ENCODE measurements around the gene PLXNA4. TPM values are rescaled to one million over a fixed set of nuclear protein-coding genes. Genes with fewer than 3 reads are reported as not detected.

The PLXNA4 gene
- total RNA-seq, 1 experiment from 2014 or later: 0.11 TPM

DNA sequence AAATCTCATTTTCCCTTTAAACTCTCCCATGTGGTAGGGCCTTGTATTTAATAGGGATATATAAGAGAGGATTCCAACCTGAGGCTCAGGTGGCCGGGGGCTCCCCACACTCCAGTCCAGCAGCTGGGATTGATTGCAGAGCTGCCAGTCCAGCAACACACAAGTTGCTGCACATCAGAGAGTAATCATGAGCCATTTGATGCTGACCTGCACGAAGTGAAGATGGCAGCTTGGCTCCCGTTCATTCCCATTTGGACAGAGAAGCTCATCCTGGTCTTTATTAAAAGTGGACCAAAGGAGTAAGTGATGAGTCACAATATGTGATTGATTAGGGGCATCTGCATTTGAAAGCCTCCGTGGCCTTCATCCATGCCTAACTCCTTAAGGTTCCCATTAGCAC is 202.4 kb downstream of the PLXNA4 start:
- intact Hi-C loops (cut with micrococcal nuclease; ENCODE audit: unreplicated experiment): no loop called here
- TF ChIP-seq EZH2 (IDR thresholded peaks at IDR 0.05; ENCODE audit: borderline replicate concordance, low read depth, low read length, poor library complexity, severe bottlenecking): no peak
- TF ChIP-seq, protein P1, sequence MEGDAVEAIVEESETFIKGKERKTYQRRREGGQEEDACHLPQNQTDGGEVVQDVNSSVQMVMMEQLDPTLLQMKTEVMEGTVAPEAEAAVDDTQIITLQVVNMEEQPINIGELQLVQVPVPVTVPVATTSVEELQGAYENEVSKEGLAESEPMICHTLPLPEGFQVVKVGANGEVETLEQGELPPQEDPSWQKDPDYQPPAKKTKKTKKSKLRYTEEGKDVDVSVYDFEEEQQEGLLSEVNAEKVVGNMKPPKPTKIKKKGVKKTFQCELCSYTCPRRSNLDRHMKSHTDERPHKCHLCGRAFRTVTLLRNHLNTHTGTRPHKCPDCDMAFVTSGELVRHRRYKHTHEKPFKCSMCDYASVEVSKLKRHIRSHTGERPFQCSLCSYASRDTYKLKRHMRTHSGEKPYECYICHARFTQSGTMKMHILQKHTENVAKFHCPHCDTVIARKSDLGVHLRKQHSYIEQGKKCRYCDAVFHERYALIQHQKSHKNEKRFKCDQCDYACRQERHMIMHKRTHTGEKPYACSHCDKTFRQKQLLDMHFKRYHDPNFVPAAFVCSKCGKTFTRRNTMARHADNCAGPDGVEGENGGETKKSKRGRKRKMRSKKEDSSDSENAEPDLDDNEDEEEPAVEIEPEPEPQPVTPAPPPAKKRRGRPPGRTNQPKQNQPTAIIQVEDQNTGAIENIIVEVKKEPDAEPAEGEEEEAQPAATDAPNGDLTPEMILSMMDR (conservative IDR thresholded peaks at IDR 0.05; ENCODE audit: low read depth, low read length): no peak
- CTCF ChIA-PET: no interaction called here
- no peaks in the 10 kb centered on the region for H3K36me3 ChIP-seq (ENCODE audit: insufficient read depth, low read length, poor library complexity, severe bottlenecking)
- POLR2A ChIA-PET (ENCODE audit: low non-redundant PET): no interaction called here
- H3K27ac ChIP-seq (ENCODE audit: low read depth, low read length, poor library complexity, severe bottlenecking): no peak overlapping the region
- no peaks in the 10 kb centered on the region for H3K9me3 ChIP-seq (ENCODE audit: low read depth, low read length, poor library complexity, severe bottlenecking)
- no peak overlapping the region for H3K4me3 ChIP-seq (ENCODE audit: low read depth, low read length, poor library complexity, severe bottlenecking)
- no TSS peak for BruUV-seq (replicated peaks)
- DNase-seq (ENCODE audit: low spot score): no peak
- no peaks in the 10 kb centered on the region for H3K4me1 ChIP-seq (ENCODE audit: insufficient read depth, low read length, poor library complexity, severe bottlenecking)
- H3K27me3 ChIP-seq (replicated peaks; ENCODE audit: insufficient read depth, low read depth, low read length, poor library complexity): peaks cover 13% of the 10 kb centered on the region

DNA sequence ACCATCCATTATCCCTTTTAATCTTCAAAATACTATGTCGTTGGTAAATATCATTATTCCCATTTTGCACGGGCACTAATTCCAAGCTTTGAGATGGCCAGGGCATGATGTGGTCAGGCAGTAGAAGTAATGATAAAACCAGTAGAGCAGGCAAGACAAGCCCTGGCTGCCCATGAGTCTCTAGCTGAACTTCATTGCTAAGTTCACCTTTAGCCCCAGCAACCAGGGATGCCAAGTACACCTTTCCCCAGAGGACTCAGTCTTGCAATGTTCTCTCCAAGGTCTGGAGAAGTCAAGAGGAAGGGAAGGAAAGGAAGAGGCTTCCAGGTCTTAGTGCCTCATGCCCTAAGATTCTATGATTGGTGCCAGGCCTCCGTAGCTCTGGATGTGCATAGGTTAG is 203.2 kb downstream of the PLXNA4 start:
- intact Hi-C loops (cut with micrococcal nuclease; ENCODE audit: unreplicated experiment): no loop called here
- POLR2A ChIA-PET (ENCODE audit: low non-redundant PET): no interaction called here
- H3K27ac ChIP-seq (ENCODE audit: low read depth, low read length, poor library complexity, severe bottlenecking): no peak overlapping the region
- DNase-seq (ENCODE audit: low spot score): no peak
- H3K4me3 ChIP-seq (ENCODE audit: low read depth, low read length, poor library complexity, severe bottlenecking): no peak overlapping the region
- CTCF ChIA-PET: no interaction called here
- no peaks in the 10 kb centered on the region for H3K4me1 ChIP-seq (ENCODE audit: insufficient read depth, low read length, poor library complexity, severe bottlenecking)
- TF ChIP-seq EZH2 (IDR thresholded peaks at IDR 0.05; ENCODE audit: borderline replicate concordance, low read depth, low read length, poor library complexity, severe bottlenecking): no peak
- TF ChIP-seq, protein P1 (conservative IDR thresholded peaks at IDR 0.05; ENCODE audit: low read depth, low read length): no peak
- no peaks in the 10 kb centered on the region for H3K9me3 ChIP-seq (ENCODE audit: low read depth, low read length, poor library complexity, severe bottlenecking)
- no peaks in the 10 kb centered on the region for H3K36me3 ChIP-seq (ENCODE audit: insufficient read depth, low read length, poor library complexity, severe bottlenecking)
- BruUV-seq (replicated peaks): no TSS peak
- H3K27me3 ChIP-seq (replicated peaks; ENCODE audit: insufficient read depth, low read depth, low read length, poor library complexity): peaks cover 14% of the 10 kb centered on the region

DNA sequence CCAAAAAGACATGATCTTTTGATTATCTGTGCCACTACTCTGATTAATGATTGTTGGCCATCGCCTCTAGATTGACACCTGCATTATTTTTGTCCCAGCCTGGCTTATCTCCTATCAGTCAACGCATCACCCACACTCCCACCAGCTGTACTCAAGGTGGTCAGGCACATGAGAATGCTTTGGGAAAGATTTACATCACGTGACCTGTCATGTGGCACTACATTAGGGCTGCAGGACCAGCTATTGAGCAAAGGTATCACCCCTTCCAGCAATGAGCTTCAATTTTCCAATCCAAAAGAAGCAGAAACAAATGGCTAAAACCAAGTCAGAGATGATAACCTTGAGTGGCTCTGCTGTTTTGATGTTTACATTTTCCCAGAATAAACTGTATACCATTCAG is 204.3 kb downstream of the PLXNA4 start:
- intact Hi-C loops (cut with micrococcal nuclease; ENCODE audit: unreplicated experiment): no loop called here
- no peak for TF ChIP-seq EZH2 (IDR thresholded peaks at IDR 0.05; ENCODE audit: borderline replicate concordance, low read depth, low read length, poor library complexity, severe bottlenecking)
- TF ChIP-seq, protein P1 (conservative IDR thresholded peaks at IDR 0.05; ENCODE audit: low read depth, low read length): no peak
- no TSS peak for BruUV-seq (replicated peaks)
- Histone ChIP-seq H3K27me3 (replicated peaks; ENCODE audit: insufficient read depth, low read depth, low read length, poor library complexity) (peaks cover 11% of the 10 kb centered on the region), H3K9me3 (ENCODE audit: low read depth, low read length, poor library complexity, severe bottlenecking) (no peaks in the 10 kb centered on the region), H3K27ac (ENCODE audit: low read depth, low read length, poor library complexity, severe bottlenecking) (no peak overlapping the region), H3K4me3 (ENCODE audit: low read depth, low read length, poor library complexity, severe bottlenecking) (no peak overlapping the region), H3K36me3 (ENCODE audit: insufficient read depth, low read length, poor library complexity, severe bottlenecking) (no peaks in the 10 kb centered on the region), H3K4me1 (ENCODE audit: insufficient read depth, low read length, poor library complexity, severe bottlenecking) (no peaks in the 10 kb centered on the region)
- CTCF ChIA-PET: no interaction called here
- DNase-seq (ENCODE audit: low spot score): no peak
- POLR2A ChIA-PET (ENCODE audit: low non-redundant PET): no interaction called here

Measured in A673 (cell line).